RWPE1 (cell line): Measurements from ENCODE around the gene HS6ST3.

Source experiments
- CTCF ChIA-PET: fragments of 350-600 bp; sonication (Branson Sonifier 250); formaldehyde crosslinking; extraction: SDS; loops from one replicate; lab custom pipeline; 2021; lab: Yijun Ruan, JAX
- POLR2A ChIA-PET: fragments of 400-600 bp; formaldehyde crosslinking; extraction: SDS; loops from one replicate; lab custom pipeline; 2020; ENCODE audit warnings: antibody characterized with exemption; ENCODE audit not compliant: low non-redundant PET; lab: Yijun Ruan, JAX
- DNase-seq: peaks from one replicate; pipeline ENCODE4 v3.0.0; 2012; ENCODE audit warnings: low spot score
- H3K27ac ChIP-seq: fragments of 450-650 bp; 2 replicates; pipeline ENCODE4 v1.5.1; 2017
- CTCF ChIP-seq: fragments of 450-650 bp; conservative IDR thresholded peaks from 2 replicates; pipeline ENCODE4 v1.5.1; 2017; ENCODE audit warnings: low read depth, mild to moderate bottlenecking

HS6ST3 gene

GRCh38 chr13:96297360-96297759 lies 207.5 kb downstream of the HS6ST3 start:
- no peak for TF ChIP-seq CTCF
- H3K27ac ChIP-seq = no peak overlapping the region
- CTCF ChIA-PET = no interaction called here
- POLR2A ChIA-PET = no interaction called here
- DNase-seq = no peak

GRCh38 chr13:96299235-96299634 lies 209.3 kb downstream of the HS6ST3 start:
- no peak overlapping the region for H3K27ac ChIP-seq
- no peak for TF ChIP-seq CTCF
- POLR2A ChIA-PET = no interaction called here
- CTCF ChIA-PET = no interaction called here
- DNase-seq = no peak

GRCh38 chr13:96308568-96308967 lies 218.7 kb downstream of the HS6ST3 start:
- H3K27ac ChIP-seq = no peak overlapping the region
- CTCF ChIA-PET = no interaction called here
- no peak for TF ChIP-seq CTCF

GRCh38 chr13:96314974-96315373 lies 225.1 kb downstream of the HS6ST3 start:
- no peak for DNase-seq
- ChIA-PET POLR2A (no interaction called here), CTCF (interaction anchor here (0.7 kb wide), 1 partner anchor 175 kb away, joined by 4 read pairs; no protein-coding TSS in a partner anchor)
- H3K27ac ChIP-seq = no peak overlapping the region
- TF ChIP-seq CTCF = no peak

More at GRCh38 chr13:96308568-96308967, 218.7 kb downstream of the HS6ST3 start:
- POLR2A ChIA-PET = no interaction called here
- DNase-seq = no peak

GRCh38 chr13:96338030-96338429 lies 248.1 kb downstream of the HS6ST3 start:
- ChIA-PET POLR2A (no interaction called here), CTCF (no interaction called here)
- H3K27ac ChIP-seq = no peak overlapping the region
- no peak for DNase-seq
- no peak for TF ChIP-seq CTCF

GRCh38 chr13:96342286-96342685 lies 252.4 kb downstream of the HS6ST3 start:
- no peak for DNase-seq
- no peak for TF ChIP-seq CTCF
- POLR2A ChIA-PET = no interaction called here
- CTCF ChIA-PET = no interaction called here
- no peak overlapping the region for H3K27ac ChIP-seq
